NK-92 treated with Interleukin-12 subunit alpha and Interleukin-12 subunit beta, amount 100 ng/mL, for 24 hours (cell line): ENCODE data around the gene SUCLG2.

Experiments used
- DNase-seq: peaks from one replicate; lab custom pipeline; 2025; lab: John Stamatoyannopoulos, UW

The SUCLG2 gene

GRCh38 chr3:67515778-67516177, 138.6 kb downstream of the SUCLG2 start:
- DNase-seq: no peak

DNA sequence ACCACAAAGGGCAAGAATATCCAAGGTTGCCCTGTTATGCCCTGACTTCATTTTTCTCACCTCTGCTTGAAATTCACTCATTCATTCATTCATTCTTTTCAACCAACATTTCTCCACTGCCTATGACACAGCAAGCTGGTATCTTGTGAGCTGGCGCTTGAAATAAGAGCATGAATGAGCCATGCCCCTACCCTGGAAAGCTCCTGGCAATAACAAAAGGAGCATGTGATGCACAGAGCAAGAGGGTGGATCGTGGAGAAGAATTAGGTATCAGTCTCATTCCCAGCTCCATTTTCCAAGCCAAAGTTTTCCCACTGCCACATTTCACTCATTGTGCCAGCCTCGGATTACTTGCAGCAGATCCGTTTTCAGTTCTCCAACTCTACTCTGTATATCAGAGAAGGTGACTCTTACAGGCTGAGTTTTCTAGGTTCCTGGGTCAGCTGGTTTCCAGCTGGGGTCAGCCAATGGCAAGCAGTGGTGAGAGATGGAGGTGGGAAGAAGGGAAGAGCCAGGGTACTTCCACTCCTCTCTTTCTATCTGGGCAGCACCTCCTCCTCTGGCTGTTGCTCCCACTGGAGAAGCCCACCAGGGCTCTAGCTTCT, 144.8 kb downstream of the SUCLG2 start:
- no peak for DNase-seq

- DNase-seq: no peak
These were observed 146.8 kb downstream of the SUCLG2 start for GRCh38 chr3:67507584-67507983.

- DNase-seq: no peak
These were observed 153.7 kb downstream of the SUCLG2 start for GRCh38 chr3:67500709-67501108.

- DNase-seq: no peak
These were observed 156.7 kb downstream of the SUCLG2 start for GRCh38 chr3:67497746-67498145.

DNA sequence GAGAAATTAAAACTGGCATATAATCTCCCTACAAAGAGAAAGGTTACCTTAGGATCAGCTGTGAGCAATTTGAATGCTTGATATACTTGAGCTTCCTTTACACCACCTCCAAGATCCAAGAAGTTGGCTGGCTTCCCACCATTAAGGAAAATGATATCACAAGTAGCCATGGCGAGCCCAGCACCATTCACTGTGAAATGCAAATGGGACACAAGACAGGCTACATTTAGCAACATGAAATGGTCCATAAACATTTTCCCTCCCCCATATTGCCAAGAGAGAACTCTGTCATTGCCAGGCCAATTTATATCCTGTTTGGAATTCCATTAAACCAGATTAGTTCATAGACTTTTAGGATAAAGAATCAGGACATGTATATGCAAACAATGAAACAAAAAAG, 158.7 kb downstream of the SUCLG2 start:
- DNase-seq: no peak

DNA sequence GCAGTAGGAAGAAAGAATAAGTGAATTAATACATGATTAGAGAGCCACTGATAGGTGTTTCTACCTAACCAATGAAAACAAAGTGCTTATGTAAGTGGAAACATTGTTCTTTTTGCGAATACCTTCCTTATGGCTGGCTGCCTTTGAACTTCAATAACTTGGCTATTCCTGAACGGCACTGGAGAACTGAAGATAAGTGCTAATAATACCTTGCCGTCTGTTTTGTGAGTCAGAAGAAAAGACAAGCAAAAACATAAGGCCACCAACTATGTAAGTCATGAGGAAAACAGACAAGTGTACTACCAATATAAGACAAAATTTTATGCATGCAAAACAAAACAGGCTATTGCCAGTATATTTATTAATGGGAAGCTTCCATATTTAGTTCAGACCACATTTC, 160.6 kb downstream of the SUCLG2 start:
- DNase-seq: no peak

- DNase-seq: no peak
These were observed 163.8 kb downstream of the SUCLG2 start for GRCh38 chr3:67490658-67491057.

DNA sequence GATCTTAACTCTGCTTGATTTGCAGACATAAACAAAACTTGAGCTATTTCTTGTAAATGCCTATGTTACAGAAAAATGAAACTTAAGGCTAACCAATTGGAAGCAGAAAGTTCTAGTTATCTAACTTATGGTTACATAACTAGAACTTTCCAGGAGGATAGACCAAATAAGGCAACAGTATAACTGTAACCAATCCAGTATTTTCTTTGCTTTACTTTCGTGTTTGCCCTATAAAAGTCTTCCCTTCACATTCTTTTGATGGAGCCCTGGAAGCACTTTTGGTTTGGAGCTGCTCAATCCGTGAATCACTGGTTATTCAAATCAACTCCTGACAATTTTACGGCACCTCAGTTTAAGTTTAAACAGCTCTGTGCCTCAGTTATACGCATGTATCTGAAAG, 164.6 kb downstream of the SUCLG2 start:
- no peak for DNase-seq

- DNase-seq: no peak
These were observed 166.8 kb downstream of the SUCLG2 start for GRCh38 chr3:67487564-67488114.

DNA sequence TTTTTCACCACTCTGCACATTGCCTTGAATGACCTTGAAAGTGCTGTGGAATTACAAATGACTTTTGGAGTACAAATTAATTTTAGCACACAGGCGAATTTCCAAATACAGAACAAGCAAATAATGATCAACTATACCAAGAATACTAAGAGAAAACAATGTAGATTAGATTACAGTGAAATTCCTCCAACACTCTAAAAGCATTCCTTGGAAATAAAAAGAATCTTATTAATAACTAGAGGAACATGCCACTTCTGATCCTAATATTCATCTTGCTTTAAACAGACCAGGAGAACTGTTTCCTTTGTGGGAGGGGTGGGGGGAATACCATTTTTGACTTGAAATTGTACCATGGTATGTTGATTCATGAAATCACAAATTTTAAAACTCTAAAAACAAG, 167.5 kb downstream of the SUCLG2 start:
- DNase-seq: no peak

- DNase-seq: no peak
These were observed 170.3 kb downstream of the SUCLG2 start for GRCh38 chr3:67484085-67484484.

- DNase-seq: no peak
These were observed 173.3 kb downstream of the SUCLG2 start for GRCh38 chr3:67481126-67481525.

GRCh38 chr3:67478423-67478822, 176.0 kb downstream of the SUCLG2 start:
- DNase-seq: no peak

GRCh38 chr3:67474311-67474710, 180.1 kb downstream of the SUCLG2 start:
- DNase-seq: no peak

DNA sequence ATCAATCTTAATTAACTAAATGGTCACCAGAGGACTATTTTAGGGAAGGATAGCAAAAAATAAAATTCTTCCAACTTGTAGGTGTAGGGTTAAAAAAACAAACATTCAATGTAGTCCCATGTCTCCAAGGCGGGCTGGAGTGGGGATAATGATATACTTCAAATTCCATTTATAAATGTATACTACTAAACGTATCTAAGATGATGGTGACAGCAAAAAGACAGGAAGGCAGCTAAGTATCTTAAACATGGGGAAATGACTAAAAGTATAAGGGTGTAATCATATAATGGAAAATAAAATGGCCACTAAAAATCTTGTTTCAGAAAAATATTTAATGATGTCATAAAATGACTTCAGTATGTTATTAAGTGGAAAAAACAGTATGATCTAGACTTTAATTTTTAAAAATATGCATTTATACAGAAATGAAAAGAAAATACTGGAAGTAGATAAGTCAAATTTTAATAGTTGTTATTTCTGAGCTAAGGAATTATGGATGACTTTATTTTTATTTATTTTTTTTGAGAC, 181.7 kb downstream of the SUCLG2 start:
- no peak for DNase-seq

- DNase-seq: no peak
These were observed 184.2 kb downstream of the SUCLG2 start for GRCh38 chr3:67470207-67470606.

DNA sequence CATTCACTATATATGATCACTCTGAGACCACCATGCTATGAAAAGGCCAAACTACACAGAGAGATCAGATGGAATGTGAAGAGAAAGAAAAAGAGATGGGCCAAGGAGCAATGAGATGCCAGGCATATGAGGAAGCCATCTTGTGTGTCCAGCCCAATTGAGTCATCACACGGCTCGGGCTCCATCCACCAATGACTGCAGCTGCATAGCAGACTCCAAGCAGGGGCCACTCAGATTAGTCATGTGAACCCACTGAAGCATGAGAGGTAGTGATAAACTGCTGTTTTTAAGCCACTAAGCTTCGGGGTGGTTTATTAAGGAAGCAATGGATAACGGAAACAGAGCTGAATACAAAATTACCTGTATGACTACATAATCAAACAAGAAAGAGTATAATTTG, 185.9 kb downstream of the SUCLG2 start:
- no peak for DNase-seq

GRCh38 chr3:67463656-67464055, 190.8 kb downstream of the SUCLG2 start:
- no peak for DNase-seq

- no peak for DNase-seq
These were observed 192.2 kb downstream of the SUCLG2 start for GRCh38 chr3:67462187-67462586.

- no peak for DNase-seq
These were observed 192.7 kb downstream of the SUCLG2 start for GRCh38 chr3:67461667-67462142.

GRCh38 chr3:67460841-67461510, 193.4 kb downstream of the SUCLG2 start:
- no peak for DNase-seq

- no peak for DNase-seq
These were observed 194.6 kb downstream of the SUCLG2 start for GRCh38 chr3:67459796-67460195.
